ENCODE measurements around the gene VIPAS39.

VIPAS39 gene

GRCh38 chr14:77488558-77488957, 31.2 kb upstream of the VIPAS39 start:
- ChIA-PET CTCF (no interaction called here), POLR2A (no interaction called here)
- H3K27ac ChIP-seq (ENCODE audit: extremely low read depth, low read depth, low read length), result no peak overlapping the region
- no peak overlapping the region for H3K4me3 ChIP-seq (ENCODE audit: low read depth, low read length)
- TF ChIP-seq ZNF513 (tag by site-specific recombination; IDR thresholded peaks at IDR 0.05), result no peak
- TF ChIP-seq ZNF768 (tag by site-specific recombination; IDR thresholded peaks at IDR 0.05), result no peak
- no peak for TF ChIP-seq ZNF561 (tag by site-specific recombination; IDR thresholded peaks at IDR 0.05; ENCODE audit: borderline replicate concordance)
- no peak for TF ChIP-seq ZNF324 (tag by site-specific recombination; IDR thresholded peaks at IDR 0.05)
- TF ChIP-seq SP2 (tag by site-specific recombination; IDR thresholded peaks at IDR 0.05), result no peak
- TF ChIP-seq, protein P1, sequence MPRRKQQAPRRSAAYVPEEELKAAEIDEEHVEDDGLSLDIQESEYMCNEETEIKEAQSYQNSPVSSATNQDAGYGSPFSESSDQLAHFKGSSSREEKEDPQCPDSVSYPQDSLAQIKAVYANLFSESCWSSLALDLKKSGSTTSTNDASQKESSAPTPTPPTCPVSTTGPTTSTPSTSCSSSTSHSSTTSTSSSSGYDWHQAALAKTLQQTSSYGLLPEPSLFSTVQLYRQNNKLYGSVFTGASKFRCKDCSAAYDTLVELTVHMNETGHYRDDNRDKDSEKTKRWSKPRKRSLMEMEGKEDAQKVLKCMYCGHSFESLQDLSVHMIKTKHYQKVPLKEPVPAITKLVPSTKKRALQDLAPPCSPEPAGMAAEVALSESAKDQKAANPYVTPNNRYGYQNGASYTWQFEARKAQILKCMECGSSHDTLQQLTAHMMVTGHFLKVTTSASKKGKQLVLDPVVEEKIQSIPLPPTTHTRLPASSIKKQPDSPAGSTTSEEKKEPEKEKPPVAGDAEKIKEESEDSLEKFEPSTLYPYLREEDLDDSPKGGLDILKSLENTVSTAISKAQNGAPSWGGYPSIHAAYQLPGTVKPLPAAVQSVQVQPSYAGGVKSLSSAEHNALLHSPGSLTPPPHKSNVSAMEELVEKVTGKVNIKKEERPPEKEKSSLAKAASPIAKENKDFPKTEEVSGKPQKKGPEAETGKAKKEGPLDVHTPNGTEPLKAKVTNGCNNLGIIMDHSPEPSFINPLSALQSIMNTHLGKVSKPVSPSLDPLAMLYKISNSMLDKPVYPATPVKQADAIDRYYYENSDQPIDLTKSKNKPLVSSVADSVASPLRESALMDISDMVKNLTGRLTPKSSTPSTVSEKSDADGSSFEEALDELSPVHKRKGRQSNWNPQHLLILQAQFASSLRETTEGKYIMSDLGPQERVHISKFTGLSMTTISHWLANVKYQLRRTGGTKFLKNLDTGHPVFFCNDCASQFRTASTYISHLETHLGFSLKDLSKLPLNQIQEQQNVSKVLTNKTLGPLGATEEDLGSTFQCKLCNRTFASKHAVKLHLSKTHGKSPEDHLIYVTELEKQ (tag by site-specific recombination; IDR thresholded peaks at IDR 0.05; ENCODE audit: borderline replicate concordance), result no peak
- TF ChIP-seq PATZ1 (tag by site-specific recombination; IDR thresholded peaks at IDR 0.05), result no peak
- no peak for TF ChIP-seq ZSCAN4 (tag by site-specific recombination; IDR thresholded peaks at IDR 0.05)
- TF ChIP-seq ZNF670 (tag by site-specific recombination; IDR thresholded peaks at IDR 0.05; ENCODE audit: low read depth), result no peak
- no peak for TF ChIP-seq ZNF433 (tag by site-specific recombination; IDR thresholded peaks at IDR 0.05; ENCODE audit: low read depth)
- no peak for TF ChIP-seq SCRT2 (tag by site-specific recombination; IDR thresholded peaks at IDR 0.05)
- no peak for TF ChIP-seq ZNF791 (tag by site-specific recombination; IDR thresholded peaks at IDR 0.05)
- no peak for TF ChIP-seq ZNF423 (tag by site-specific recombination; IDR thresholded peaks at IDR 0.05)
- TF ChIP-seq ZNF776 (tag by site-specific recombination; IDR thresholded peaks at IDR 0.05; ENCODE audit: borderline replicate concordance), result no peak
- TF ChIP-seq ZFP41 (tag by site-specific recombination; IDR thresholded peaks at IDR 0.05; ENCODE audit: borderline replicate concordance), result no peak
- no peak for TF ChIP-seq ZFP37 (tag by site-specific recombination; IDR thresholded peaks at IDR 0.05)
- TF ChIP-seq ZNF350 (tag by site-specific recombination; IDR thresholded peaks at IDR 0.05), result no peak
- no peak for TF ChIP-seq ZNF112 (tag by site-specific recombination; IDR thresholded peaks at IDR 0.05)
- TF ChIP-seq SP3 (tag by site-specific recombination; IDR thresholded peaks at IDR 0.05), result no peak
- no peak for TF ChIP-seq KLF8 (tag by site-specific recombination; IDR thresholded peaks at IDR 0.05)
- no peaks in the 10 kb centered on the region for H3K4me1 ChIP-seq (ENCODE audit: control insufficient read depth, insufficient read depth, low read length)
- no peaks in the 10 kb centered on the region for H3K9me3 ChIP-seq (ENCODE audit: control insufficient read depth, insufficient read depth, low read depth, low read length)
- H3K36me3 ChIP-seq (ENCODE audit: control insufficient read depth in 2 of 2, insufficient read depth in 1 of 2, low read length in 2 of 2), result no peaks in the 10 kb centered on the region

Data from HEK293 (cell line).